HTERT RPE-1 (cell line): ENCODE data around the gene ATP10A.
"Not testable (repeated sequence)": the region's sequence is repeated elsewhere in the genome, so short reads cannot be mapped to it uniquely, and the experiment has no call there.

ENCODE experiments used
- in situ Hi-C: fragments of 300-500 bp; cut with MboI; formaldehyde crosslinking; loops from 4 replicates; pipeline ENCODE4 v1.14.3; 2020; ENCODE audit warnings: low sequenced_read_pairs

ATP10A gene

GRCh38 chr15:25883463-25884259, 20.5 kb upstream of the ATP10A start:
- in situ Hi-C loops = no loop called here

GRCh38 chr15:25882466-25882865, 19.3 kb upstream of the ATP10A start:
- in situ Hi-C loops = no loop called here

DNA sequence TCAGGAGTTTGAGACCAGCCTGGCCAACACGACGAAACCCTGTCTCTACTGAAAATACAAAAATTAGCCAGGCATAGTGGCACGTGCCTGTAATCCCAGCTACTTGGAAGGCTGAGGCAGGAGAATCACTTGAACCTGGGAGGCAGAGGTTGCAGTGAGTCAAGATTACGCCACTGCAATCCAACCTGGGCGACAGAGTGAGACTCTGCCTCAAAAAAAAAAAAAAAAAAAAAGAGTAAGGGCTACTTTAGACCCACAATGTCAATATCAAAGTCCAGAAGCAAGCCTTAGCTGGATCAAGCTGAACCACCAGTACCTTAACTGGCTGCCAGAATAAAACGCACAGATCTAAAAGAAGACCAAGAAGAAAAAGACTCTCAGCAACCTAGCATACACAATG, 17.8 kb upstream of the ATP10A start:
- in situ Hi-C loops = not testable (repeated sequence)

GRCh38 chr15:25880411-25880810, 17.3 kb upstream of the ATP10A start:
- in situ Hi-C loops = no loop called here

GRCh38 chr15:25879438-25879837, 16.3 kb upstream of the ATP10A start:
- in situ Hi-C loops = no loop called here

- in situ Hi-C loops = no loop called here
Measured at GRCh38 chr15:25877681-25878080, 14.6 kb upstream of the ATP10A start.

- in situ Hi-C loops = no loop called here
Measured at GRCh38 chr15:25876231-25877140, 13.4 kb upstream of the ATP10A start.

- in situ Hi-C loops = no loop called here
Measured at GRCh38 chr15:25875566-25875965, 12.4 kb upstream of the ATP10A start.

GRCh38 chr15:25874379-25874778, 11.3 kb upstream of the ATP10A start:
- in situ Hi-C loops = no loop called here

DNA sequence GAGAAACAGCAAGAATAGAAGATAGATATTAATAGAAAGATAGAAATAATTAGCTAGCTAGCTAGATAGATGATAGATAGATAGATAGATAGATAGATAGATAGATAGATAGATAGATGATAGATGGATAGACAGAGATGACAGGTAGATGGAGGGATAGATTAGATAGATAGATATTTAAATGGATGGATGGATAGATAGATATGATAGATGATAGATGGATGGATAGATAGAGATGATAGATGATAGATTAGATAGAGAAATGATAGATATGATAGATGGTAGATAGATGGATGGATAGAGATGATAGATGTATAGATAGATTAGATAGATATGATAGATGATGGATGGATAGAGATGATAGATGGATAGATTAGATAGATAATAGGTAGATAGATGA, 8.3 kb upstream of the ATP10A start:
- in situ Hi-C loops = no loop called here

GRCh38 chr15:25870938-25871337, 7.8 kb upstream of the ATP10A start:
- in situ Hi-C loops = no loop called here

- in situ Hi-C loops = no loop called here
Measured at GRCh38 chr15:25869701-25870100, 6.6 kb upstream of the ATP10A start.

DNA sequence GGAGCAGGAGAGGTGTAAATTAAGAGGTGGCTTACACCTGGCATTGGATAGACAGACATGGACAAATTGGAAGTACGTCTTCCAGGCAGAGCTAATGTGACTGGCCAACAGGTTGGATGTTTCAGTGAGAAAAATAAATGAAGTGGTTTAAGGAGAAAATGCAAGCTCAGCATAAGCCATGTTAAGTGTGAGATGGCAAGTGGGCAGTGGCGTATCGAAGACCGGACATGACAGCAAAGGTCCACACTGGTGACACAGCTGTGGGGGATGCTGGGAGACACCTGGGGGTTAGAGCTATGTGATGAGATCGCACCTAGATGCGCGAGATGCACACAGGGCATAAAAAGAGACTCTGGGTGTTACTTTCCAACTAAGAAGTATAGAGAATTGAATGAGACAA, 3.7 kb upstream of the ATP10A start:
- in situ Hi-C loops = no loop called here

GRCh38 chr15:25866251-25866650, 3.1 kb upstream of the ATP10A start:
- in situ Hi-C loops = no loop called here

DNA sequence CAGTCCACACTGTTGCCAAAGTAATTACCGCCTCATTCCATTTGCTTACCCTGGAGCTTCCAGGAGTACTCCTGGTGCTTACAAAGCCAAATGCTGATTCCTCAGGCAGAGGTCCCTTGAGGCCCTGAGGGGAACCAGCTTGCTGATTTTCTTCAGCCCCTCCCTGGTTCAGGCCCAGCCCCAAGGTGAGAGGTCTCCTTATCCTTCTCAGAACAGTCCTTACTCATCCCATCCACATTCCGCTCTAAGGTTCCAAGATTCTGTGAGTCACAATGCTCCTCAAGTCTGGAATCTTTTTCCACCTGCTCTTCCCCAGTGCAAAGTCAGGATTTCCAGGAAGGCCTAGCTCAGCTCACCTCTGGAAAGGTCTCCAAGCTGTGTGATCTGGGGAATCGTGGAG, 1.8 kb upstream of the ATP10A start:
- in situ Hi-C loops = no loop called here

DNA sequence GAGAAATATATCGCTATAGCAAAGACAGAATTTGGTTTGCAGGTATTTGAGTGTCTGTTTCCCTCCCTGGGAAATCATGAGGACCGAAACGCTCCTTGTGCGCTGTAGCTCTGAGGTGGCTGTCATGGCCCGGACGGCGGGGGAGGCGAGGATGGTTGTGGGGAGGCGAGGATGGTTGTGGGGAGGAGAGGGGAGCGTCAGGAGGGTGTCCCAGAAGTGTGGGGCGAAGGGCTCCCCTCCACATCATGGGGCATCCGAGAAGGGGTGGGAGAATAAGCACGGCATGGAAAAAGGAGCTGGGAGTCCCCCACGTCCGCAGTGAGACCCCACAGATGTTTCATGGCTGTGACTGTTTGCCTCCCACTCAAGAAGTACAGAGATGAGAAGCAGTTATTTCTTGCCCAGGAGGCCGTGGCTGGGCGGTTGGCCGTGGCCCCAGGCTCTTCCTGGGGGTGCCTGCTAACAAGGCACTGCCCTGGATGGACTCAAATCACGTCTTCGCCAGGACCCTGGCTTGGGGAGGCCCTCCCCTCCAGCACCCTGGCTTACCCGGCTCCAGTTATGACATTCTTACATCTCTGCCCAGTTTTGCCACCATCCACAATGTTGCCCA, 947 bp upstream of the ATP10A start:
- in situ Hi-C loops = no loop called here

DNA sequence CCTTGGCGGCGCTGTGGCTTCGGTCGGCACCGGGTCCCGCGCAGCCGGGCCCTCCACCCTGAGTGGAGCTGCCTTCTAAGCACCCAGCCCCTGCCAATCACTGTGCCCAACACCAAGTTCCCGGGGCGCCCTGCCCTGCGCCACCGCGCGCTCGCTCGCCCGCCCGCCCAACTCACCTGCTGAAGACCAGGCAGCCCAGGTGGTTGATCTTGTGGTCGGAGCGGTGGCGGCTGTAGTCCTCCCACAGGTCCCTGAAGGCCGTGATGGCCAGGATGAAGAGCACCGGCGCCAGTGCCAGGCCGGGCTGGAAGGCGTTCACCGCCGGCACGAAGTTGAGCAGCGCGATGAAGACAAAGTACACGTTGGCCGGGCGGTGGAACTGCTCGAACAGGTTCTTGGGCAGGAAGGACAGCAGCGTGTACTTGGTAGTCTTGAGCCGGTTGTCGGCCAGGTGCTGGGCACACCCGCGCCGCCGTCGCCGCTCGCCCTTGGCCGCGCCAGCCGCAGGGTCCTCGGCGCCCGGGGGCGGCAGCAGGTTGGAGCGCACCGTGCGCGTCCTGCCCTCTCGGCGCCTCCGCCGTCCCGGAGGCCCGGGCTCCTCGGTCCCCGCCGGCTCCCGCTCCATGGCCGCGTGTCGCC, 536 bp downstream of the ATP10A start:
- in situ Hi-C loops = no loop called here

- in situ Hi-C loops = no loop called here
Measured at GRCh38 chr15:25862071-25862471, 1.1 kb downstream of the ATP10A start.

- in situ Hi-C loops = no loop called here
Measured at GRCh38 chr15:25860885-25861866, 2.0 kb downstream of the ATP10A start.
